Measurements from ENCODE around the gene INS.

GRCh38 chr11:2115308-2115707 is 45.7 kb downstream of the INS start:
- TF ChIP-seq CTCF (IDR thresholded peaks at IDR 0.05) (no peak), POLR2A (IDR thresholded peaks at IDR 0.05) (no peak)
